Activated CD8-positive, alpha-beta memory T cell treated with anti-CD3 and anti-CD28 coated beads for 1 hour (primary cell): ENCODE data around the gene WDHD1.
"Not testable (repeated sequence)": the region's sequence is repeated elsewhere in the genome, so short reads cannot be mapped to it uniquely, and the experiment has no call there.

Experiments
- DNase-seq, 2 donors: peaks; one replicate each; pipeline ENCODE4 v3.0.0-alpha.2; 2020; ENCODE audit warnings: low read depth in 1 of 2; ENCODE audit errors: extremely low read depth in 1 of 2

The WDHD1 gene, protein sequence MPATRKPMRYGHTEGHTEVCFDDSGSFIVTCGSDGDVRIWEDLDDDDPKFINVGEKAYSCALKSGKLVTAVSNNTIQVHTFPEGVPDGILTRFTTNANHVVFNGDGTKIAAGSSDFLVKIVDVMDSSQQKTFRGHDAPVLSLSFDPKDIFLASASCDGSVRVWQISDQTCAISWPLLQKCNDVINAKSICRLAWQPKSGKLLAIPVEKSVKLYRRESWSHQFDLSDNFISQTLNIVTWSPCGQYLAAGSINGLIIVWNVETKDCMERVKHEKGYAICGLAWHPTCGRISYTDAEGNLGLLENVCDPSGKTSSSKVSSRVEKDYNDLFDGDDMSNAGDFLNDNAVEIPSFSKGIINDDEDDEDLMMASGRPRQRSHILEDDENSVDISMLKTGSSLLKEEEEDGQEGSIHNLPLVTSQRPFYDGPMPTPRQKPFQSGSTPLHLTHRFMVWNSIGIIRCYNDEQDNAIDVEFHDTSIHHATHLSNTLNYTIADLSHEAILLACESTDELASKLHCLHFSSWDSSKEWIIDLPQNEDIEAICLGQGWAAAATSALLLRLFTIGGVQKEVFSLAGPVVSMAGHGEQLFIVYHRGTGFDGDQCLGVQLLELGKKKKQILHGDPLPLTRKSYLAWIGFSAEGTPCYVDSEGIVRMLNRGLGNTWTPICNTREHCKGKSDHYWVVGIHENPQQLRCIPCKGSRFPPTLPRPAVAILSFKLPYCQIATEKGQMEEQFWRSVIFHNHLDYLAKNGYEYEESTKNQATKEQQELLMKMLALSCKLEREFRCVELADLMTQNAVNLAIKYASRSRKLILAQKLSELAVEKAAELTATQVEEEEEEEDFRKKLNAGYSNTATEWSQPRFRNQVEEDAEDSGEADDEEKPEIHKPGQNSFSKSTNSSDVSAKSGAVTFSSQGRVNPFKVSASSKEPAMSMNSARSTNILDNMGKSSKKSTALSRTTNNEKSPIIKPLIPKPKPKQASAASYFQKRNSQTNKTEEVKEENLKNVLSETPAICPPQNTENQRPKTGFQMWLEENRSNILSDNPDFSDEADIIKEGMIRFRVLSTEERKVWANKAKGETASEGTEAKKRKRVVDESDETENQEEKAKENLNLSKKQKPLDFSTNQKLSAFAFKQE

GRCh38 chr14:55026793-55027561 lies at the start of gene WDHD1, which contains the start of gene SOCS4:
WDHD1 (minus strand) TSS chr14:55027099; CDS start chr14:55026787, 312 bp downstream.
SOCS4 (plus strand) TSS chr14:55027236; CDS start chr14:55043042, 15,806 bp downstream.
- peak; percentile 83 to 95 for DNase-seq

- DNase-seq, result no peak
These were observed 48.8 kb upstream of the WDHD1 start for GRCh38 chr14:55075628-55076175.

- DNase-seq, result no peak
These were observed 47.8 kb upstream of the WDHD1 start for GRCh38 chr14:55074662-55075061.

GRCh38 chr14:55073856-55074255 lies 47.0 kb upstream of the WDHD1 start:
- DNase-seq, result no peak

- no peak for DNase-seq
These were observed 45.2 kb upstream of the WDHD1 start for GRCh38 chr14:55071870-55072640.

GRCh38 chr14:55070981-55071411 lies 44.1 kb upstream of the WDHD1 start:
- DNase-seq, result no peak

DNA sequence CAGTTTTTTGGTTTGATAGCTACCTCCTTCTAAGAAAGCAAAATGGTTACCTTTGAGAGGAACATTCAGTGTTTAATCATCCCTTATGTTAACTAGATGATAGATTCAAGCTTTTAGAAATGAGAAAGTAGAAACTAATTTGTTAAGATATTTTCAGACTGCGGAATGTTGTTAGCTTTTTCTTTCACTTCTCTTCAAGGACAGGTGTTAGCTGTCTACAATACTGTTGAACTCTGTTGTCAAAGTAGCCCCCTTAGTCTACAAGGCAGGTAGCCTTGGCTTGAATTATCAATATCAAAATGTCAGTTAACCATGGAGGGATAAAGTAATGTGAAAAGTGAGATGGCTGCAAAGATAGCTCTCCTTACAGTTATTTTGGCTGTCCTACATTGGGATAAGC lies 39.3 kb upstream of the WDHD1 start:
- DNase-seq, result no peak

DNA sequence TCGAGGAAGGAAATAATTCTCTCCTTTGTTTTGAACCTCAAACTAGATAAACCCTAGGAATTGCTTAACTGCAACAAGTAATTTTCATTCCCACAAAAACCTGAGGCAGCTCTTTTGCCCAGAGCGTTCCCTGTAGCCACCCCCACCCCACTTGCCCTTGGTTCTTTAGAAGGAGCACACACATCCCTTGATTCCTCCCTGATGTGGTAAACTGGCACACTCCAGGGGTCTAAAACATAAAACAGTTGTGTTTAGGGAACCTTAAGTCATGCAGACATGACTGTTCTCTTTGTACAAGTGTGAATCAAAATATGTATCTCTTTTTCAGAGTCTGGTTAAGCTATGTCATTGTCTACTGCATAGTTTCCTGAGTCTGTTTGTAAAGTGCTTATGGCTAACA lies 38.5 kb upstream of the WDHD1 start:
- DNase-seq, result no peak

GRCh38 chr14:55064896-55065295 lies 38.0 kb upstream of the WDHD1 start:
- not testable (repeated sequence) for DNase-seq

DNA sequence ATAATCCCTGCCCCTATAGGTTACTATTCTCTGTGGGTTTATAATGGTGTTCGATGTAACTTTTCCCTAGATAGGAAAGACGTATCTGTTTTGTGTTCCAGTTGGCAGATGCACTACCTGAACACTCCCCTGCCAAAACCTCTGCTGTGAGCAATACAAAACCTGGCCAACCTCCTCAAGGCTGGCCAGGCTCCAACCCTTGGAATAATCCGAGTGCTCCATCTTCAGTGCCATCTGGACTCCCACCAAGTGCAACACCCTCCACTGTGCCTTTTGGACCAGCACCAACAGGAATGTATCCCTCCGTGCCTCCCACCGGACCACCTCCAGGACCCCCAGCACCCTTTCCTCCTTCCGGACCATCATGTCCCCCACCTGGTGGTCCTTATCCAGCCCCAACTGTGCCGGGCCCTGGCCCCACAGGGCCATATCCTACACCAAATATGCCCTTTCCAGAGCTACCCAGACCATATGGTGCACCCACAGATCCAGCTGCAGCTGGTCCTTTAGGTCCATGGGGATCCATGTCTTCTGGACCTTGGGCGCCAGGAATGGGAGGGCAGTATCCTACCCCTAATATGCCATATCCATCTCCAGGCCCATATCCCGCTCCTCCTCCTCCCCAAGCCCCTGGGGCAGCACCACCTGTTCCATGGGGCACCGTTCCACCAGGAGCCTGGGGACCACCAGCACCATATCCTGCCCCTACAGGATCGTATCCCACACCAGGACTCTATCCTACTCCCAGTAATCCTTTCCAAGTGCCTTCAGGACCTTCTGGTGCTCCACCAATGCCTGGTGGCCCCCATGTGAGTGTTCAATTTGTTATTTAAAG lies 35.8 kb upstream of the WDHD1 start:
- no peak for DNase-seq

- no peak for DNase-seq
These were observed 32.4 kb upstream of the WDHD1 start for GRCh38 chr14:55059333-55059732.

DNA sequence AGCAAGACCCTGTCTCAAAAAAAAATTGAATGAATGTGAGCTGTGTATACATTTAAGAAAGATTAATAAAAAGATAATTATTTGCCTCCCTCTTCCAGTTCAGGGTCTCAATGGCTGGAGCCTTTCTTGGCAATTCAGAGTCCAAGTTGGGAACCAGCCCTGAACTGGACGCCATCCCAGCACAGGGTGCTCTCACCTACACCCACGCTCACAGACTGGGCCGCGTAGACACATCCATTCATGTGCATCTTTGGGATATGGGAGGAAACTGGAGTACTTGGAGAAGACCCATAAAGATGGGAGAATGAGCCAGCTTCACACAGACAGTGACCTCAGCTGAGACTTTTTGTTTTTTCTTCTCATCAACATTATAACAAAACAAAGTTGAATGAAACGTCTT lies 31.0 kb upstream of the WDHD1 start:
- DNase-seq, result no peak

GRCh38 chr14:55054098-55054497 lies 27.2 kb upstream of the WDHD1 start:
- no peak for DNase-seq

- no peak for DNase-seq
These were observed 26.6 kb upstream of the WDHD1 start for GRCh38 chr14:55053500-55053899.

DNA sequence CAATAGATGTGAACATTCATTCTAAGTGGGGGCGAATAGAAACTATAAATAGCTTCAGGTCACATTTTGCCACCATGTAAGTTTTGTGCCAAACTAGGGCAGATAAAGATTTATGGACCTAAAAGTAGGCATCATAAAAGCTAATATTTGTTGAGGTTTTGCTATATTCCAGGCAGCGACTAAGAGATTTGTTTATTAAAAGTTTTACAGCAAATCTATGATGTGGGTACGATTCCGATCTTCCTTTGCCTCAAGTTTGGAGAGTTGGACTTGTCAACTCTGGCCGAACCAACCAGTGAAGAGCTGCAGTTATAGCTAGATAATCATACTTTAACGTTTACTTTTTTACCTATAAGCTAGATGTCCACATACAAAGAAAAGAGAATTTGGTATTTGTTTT lies 26.1 kb upstream of the WDHD1 start:
- no peak for DNase-seq

GRCh38 chr14:55052269-55052930 lies 25.5 kb upstream of the WDHD1 start:
- no peak for DNase-seq

GRCh38 chr14:55051423-55052268 lies 24.7 kb upstream of the WDHD1 start, which contains the start of gene MAPK1IP1L:
MAPK1IP1L (plus strand) TSS chr14:55051647; CDS start chr14:55061684, 10,037 bp downstream.
- peak; percentile 62 to 83 for DNase-seq
